Smooth muscle cell (in vitro differentiated cells): ENCODE results near the gene GLE1. TPM values are rescaled to one million over a fixed set of nuclear protein-coding genes. Genes with fewer than 3 reads are reported as not detected.

ENCODE experiments used
- DNase-seq: peaks from one replicate; lab custom pipeline; 2025; ENCODE audit not compliant: unreplicated experiment; lab: John Stamatoyannopoulos, UW
- H2AFZ ChIP-seq: fragments of 200-600 bp; sonication (generic); 2 replicates; pipeline ENCODE4 v1.6.0; 2016; ENCODE audit warnings: antibody characterized with exemption, low read depth, mild to moderate bottlenecking
- H3F3A ChIP-seq: fragments of 200-600 bp; sonication (generic); 2 replicates; pipeline ENCODE4 v1.6.0; 2017; ENCODE audit warnings: antibody characterized with exemption, low read depth
- H3K27ac ChIP-seq: fragments of 200-600 bp; sonication (generic); 2 replicates; pipeline ENCODE4 v1.5.1; 2016; ENCODE audit warnings: low read depth, mild to moderate bottlenecking
- H3K27me3 ChIP-seq: fragments of 200-600 bp; sonication (generic); 2 replicates; pipeline ENCODE4 v1.6.1; 2016; ENCODE audit warnings: low read depth, mild to moderate bottlenecking
- H3K36me3 ChIP-seq: fragments of 200-600 bp; sonication (generic); 2 replicates; pipeline ENCODE4 v1.5.1; 2016; ENCODE audit warnings: low read depth
- H3K4me1 ChIP-seq: fragments of 200-600 bp; sonication (generic); 2 replicates; pipeline ENCODE4 v1.5.1; 2016; ENCODE audit warnings: low read depth
- H3K4me2 ChIP-seq: fragments of 200-600 bp; sonication (generic); 2 replicates; pipeline ENCODE4 v1.6.0; 2016; ENCODE audit warnings: mild to moderate bottlenecking
- H3K4me3 ChIP-seq: fragments of 200-600 bp; sonication (generic); 2 replicates; pipeline ENCODE4 v1.5.1; 2016; ENCODE audit warnings: mild to moderate bottlenecking
- H3K79me2 ChIP-seq: fragments of 200-600 bp; sonication (generic); 2 replicates; pipeline ENCODE4 v1.6.0; 2016; ENCODE audit warnings: low read depth, mild to moderate bottlenecking
- H3K9ac ChIP-seq: fragments of 200-600 bp; sonication (generic); 2 replicates; pipeline ENCODE4 v1.6.0; 2016; ENCODE audit warnings: low read depth
- H3K9me3 ChIP-seq: fragments of 200-600 bp; sonication (generic); replicated peaks from 2 replicates; pipeline ENCODE4 v1.5.1; 2016; ENCODE audit warnings: low read depth
- H4K20me1 ChIP-seq: fragments of 200-600 bp; sonication (generic); 2 replicates; pipeline ENCODE4 v1.6.0; 2016; ENCODE audit warnings: low read depth
- CTCF ChIP-seq: fragments of 200-600 bp; sonication (generic); IDR thresholded peaks from 2 replicates; pipeline ENCODE4 v1.5.1; 2017; ENCODE audit warnings: borderline replicate concordance, mild to moderate bottlenecking, antibody characterized with exemption; ENCODE audit not compliant: insufficient read depth, poor library complexity, severe bottlenecking
- WGBS: methylation state at CpG from one replicate; pipeline ENCODE4 v1.1.7; 2016; ENCODE audit warnings: low lambda C conversion rate; 5-methylcytosine and 5-hydroxymethylcytosine counted together
- polyA plus RNA-seq: library from polyadenylated mRNA; unstranded; fragments of >200 nt; fragmentation: Nextera tagmentation; extraction: Ambion mirVana; gene quantifications from 2 replicates; pipeline ENCODE4 v1.2.1, GENCODE V29; 2016
- total RNA-seq: library from RNA; depleted of rRNA; stranded (reverse); fragments of >200 nt; gene quantifications from 2 replicates; pipeline ENCODE4 v1.2.3, GENCODE V29; 2014

GLE1 gene
- total and polyA plus RNA-seq, 2 experiments from 2014 or later = 11.8 to 14.1 TPM

- no peaks in the 10 kb centered on the region for H3K36me3 ChIP-seq
- WGBS = 100% methylated on average over 1 of the region's 1 CpG
- H2AFZ ChIP-seq = no peak overlapping the region
- DNase-seq = no peak
- no peaks in the 10 kb centered on the region for H3K27me3 ChIP-seq
- no peak overlapping the region for H3K4me2 ChIP-seq
- H4K20me1 ChIP-seq = no peaks in the 10 kb centered on the region
- H3K4me1 ChIP-seq = no peaks in the 10 kb centered on the region
- no peak overlapping the region for H3K4me3 ChIP-seq
- H3K9ac ChIP-seq = no peak overlapping the region
- no peak for TF ChIP-seq CTCF
- no peaks in the 10 kb centered on the region for H3F3A ChIP-seq
- no peaks in the 10 kb centered on the region for H3K79me2 ChIP-seq
- H3K27ac ChIP-seq = no peak overlapping the region
- H3K9me3 ChIP-seq = no peaks in the 10 kb centered on the region
Observed at GRCh38 chr9:128479262-128479661, 25.3 kb upstream of the GLE1 start.

GRCh38 chr9:128481561-128481960, 23.0 kb upstream of the GLE1 start:
- H3K36me3 ChIP-seq = peaks cover 2% of the 10 kb centered on the region
- H3K4me1 ChIP-seq = no peaks in the 10 kb centered on the region
- H3K4me2 ChIP-seq = no peak overlapping the region
- no peaks in the 10 kb centered on the region for H4K20me1 ChIP-seq
- no peaks in the 10 kb centered on the region for H3K9me3 ChIP-seq
- no peak overlapping the region for H3K27ac ChIP-seq
- 97% methylated on average over 10 of the region's 10 CpGs for WGBS
- H3K4me3 ChIP-seq = no peak overlapping the region
- H3F3A ChIP-seq = no peaks in the 10 kb centered on the region
- H3K79me2 ChIP-seq = no peaks in the 10 kb centered on the region
- no peak overlapping the region for H2AFZ ChIP-seq
- DNase-seq = no peak
- no peaks in the 10 kb centered on the region for H3K27me3 ChIP-seq
- no peak for TF ChIP-seq CTCF
- H3K9ac ChIP-seq = no peak overlapping the region

GRCh38 chr9:128482186-128482585, 22.3 kb upstream of the GLE1 start:
- Histone ChIP-seq H3K36me3 (peaks cover 2% of the 10 kb centered on the region), H3F3A (no peaks in the 10 kb centered on the region), H3K9ac (no peak overlapping the region), H3K27me3 (no peaks in the 10 kb centered on the region), H3K4me2 (no peak overlapping the region), H4K20me1 (no peaks in the 10 kb centered on the region), H2AFZ (no peak overlapping the region), H3K4me1 (no peaks in the 10 kb centered on the region), H3K4me3 (no peak overlapping the region), H3K79me2 (no peaks in the 10 kb centered on the region), H3K9me3 (no peaks in the 10 kb centered on the region), H3K27ac (no peak overlapping the region)
- TF ChIP-seq CTCF = no peak
- no peak for DNase-seq
- WGBS = 99% methylated on average over 7 of the region's 7 CpGs

- Histone ChIP-seq H3K27ac (no peak overlapping the region), H3F3A (no peaks in the 10 kb centered on the region), H3K9ac (no peak overlapping the region), H3K9me3 (no peaks in the 10 kb centered on the region), H3K4me1 (no peaks in the 10 kb centered on the region), H4K20me1 (no peaks in the 10 kb centered on the region), H3K27me3 (no peaks in the 10 kb centered on the region), H3K79me2 (no peaks in the 10 kb centered on the region), H3K36me3 (peaks cover 6% of the 10 kb centered on the region), H2AFZ (no peak overlapping the region), H3K4me3 (no peak overlapping the region), H3K4me2 (no peak overlapping the region)
- WGBS = 93% methylated on average over 16 of the region's 17 CpGs
- no peak for DNase-seq
- no peak for TF ChIP-seq CTCF
Observed at GRCh38 chr9:128484686-128485413, 19.7 kb upstream of the GLE1 start.
